Measurements from ENCODE around the gene CALD1.
A peak's percentile ranks its signal among the peaks of the same experiment; 100 is the strongest.

Gene CALD1

GRCh38 chr7:134825666-134826065 is 46.2 kb downstream of the CALD1 start:
- no peak overlapping the region for H3K9ac ChIP-seq (ENCODE audit: low read length)
- no peak overlapping the region for H2AFZ ChIP-seq (ENCODE audit: insufficient read depth, low read length, poor library complexity)
- H2BK120ac ChIP-seq (ENCODE audit: insufficient read depth, low read length, poor library complexity), result peak overlapping the region; percentile 11
- no peak overlapping the region for H3K4me3 ChIP-seq (ENCODE audit: low read depth, low read length)
- no peak overlapping the region for H4K91ac ChIP-seq (ENCODE audit: low read depth, low read length)
- no peaks in the 10 kb centered on the region for H3K27me3 ChIP-seq (ENCODE audit: insufficient read depth, low read length)
- no peak overlapping the region for H2AK5ac ChIP-seq (ENCODE audit: low read length)
- H3K4ac ChIP-seq (ENCODE audit: low read depth, low read length), result peak overlapping the region; percentile 75
- no peaks in the 10 kb centered on the region for H3K79me2 ChIP-seq (ENCODE audit: control insufficient read depth, insufficient read depth, low read length, poor library complexity)
- peaks cover 2 to 11% of the 10 kb centered on the region in 2 experiments for H3K4me1 ChIP-seq (ENCODE audit: control insufficient read depth in 1 of 2, insufficient read depth in 2 of 2, low read length in 2 of 2)
- H2BK12ac ChIP-seq (ENCODE audit: low read length), result no peak overlapping the region
- peaks cover 7% of the 10 kb centered on the region for H3K79me1 ChIP-seq (ENCODE audit: low read length)
- no peak overlapping the region for H3K27ac ChIP-seq (ENCODE audit: low read depth, low read length)
- no CpG with 5 or more reads among the region's 1 CpG for WGBS (ENCODE audit: extremely low coverage, insufficient coverage, insufficient read length)
- no peaks in the 10 kb centered on the region for H3K9me3 ChIP-seq (ENCODE audit: insufficient read depth, low read depth, low read length)
- peak overlapping the region; percentile 54 for H4K8ac ChIP-seq (ENCODE audit: low read depth, low read length)
- no peak overlapping the region for H3K14ac ChIP-seq (ENCODE audit: low read length)
- H4K12ac ChIP-seq (ENCODE audit: low read depth, low read length), result no peak overlapping the region
- peak overlapping the region; percentile 63 for H2BK5ac ChIP-seq (ENCODE audit: low read depth, low read length, poor library complexity)
- no peak overlapping the region for H3K18ac ChIP-seq (ENCODE audit: low read length)
- H3K23ac ChIP-seq (ENCODE audit: low read length), result no peak overlapping the region
- H3K36me3 ChIP-seq (ENCODE audit: control insufficient read depth in 1 of 2, insufficient read depth in 2 of 2, low read length in 2 of 2), result no peaks in the 10 kb centered on the region
- DNase-seq, result no peak
- no peak overlapping the region for H3K4me2 ChIP-seq (ENCODE audit: low read length)

- H4K12ac ChIP-seq (ENCODE audit: low read depth, low read length), result no peak overlapping the region
- WGBS (ENCODE audit: extremely low coverage, insufficient coverage, insufficient read length), result no CpG with 5 or more reads among the region's 4 CpGs
- no peak overlapping the region for H3K9ac ChIP-seq (ENCODE audit: low read length)
- no peaks in the 10 kb centered on the region for H3K79me2 ChIP-seq (ENCODE audit: control insufficient read depth, insufficient read depth, low read length, poor library complexity)
- H4K91ac ChIP-seq (ENCODE audit: low read depth, low read length), result no peak overlapping the region
- H2BK120ac ChIP-seq (ENCODE audit: insufficient read depth, low read length, poor library complexity), result no peak overlapping the region
- H3K23ac ChIP-seq (ENCODE audit: low read length), result no peak overlapping the region
- no peaks in the 10 kb centered on the region for H3K27me3 ChIP-seq (ENCODE audit: insufficient read depth, low read length)
- H3K27ac ChIP-seq (ENCODE audit: low read depth, low read length), result no peak overlapping the region
- H4K8ac ChIP-seq (ENCODE audit: low read depth, low read length), result no peak overlapping the region
- H3K4me2 ChIP-seq (ENCODE audit: low read length), result no peak overlapping the region
- H3K79me1 ChIP-seq (ENCODE audit: low read length), result peaks cover 7% of the 10 kb centered on the region
- peaks cover 2 to 11% of the 10 kb centered on the region in 2 experiments for H3K4me1 ChIP-seq (ENCODE audit: control insufficient read depth in 1 of 2, insufficient read depth in 2 of 2, low read length in 2 of 2)
- H3K4ac ChIP-seq (ENCODE audit: low read depth, low read length), result peak overlapping the region; percentile 67
- H2AK5ac ChIP-seq (ENCODE audit: low read length), result no peak overlapping the region
- no peaks in the 10 kb centered on the region for H3K9me3 ChIP-seq (ENCODE audit: insufficient read depth, low read depth, low read length)
- no peak overlapping the region for H3K14ac ChIP-seq (ENCODE audit: low read length)
- H3K4me3 ChIP-seq (ENCODE audit: low read depth, low read length), result no peak overlapping the region
- no peak overlapping the region for H2BK12ac ChIP-seq (ENCODE audit: low read length)
- H3K18ac ChIP-seq (ENCODE audit: low read length), result no peak overlapping the region
- no peak overlapping the region for H2BK5ac ChIP-seq (ENCODE audit: low read depth, low read length, poor library complexity)
- H3K36me3 ChIP-seq (ENCODE audit: control insufficient read depth in 1 of 2, insufficient read depth in 2 of 2, low read length in 2 of 2), result no peaks in the 10 kb centered on the region
- no peak overlapping the region for H2AFZ ChIP-seq (ENCODE audit: insufficient read depth, low read length, poor library complexity)
- no peak for DNase-seq
These were observed 46.7 kb downstream of the CALD1 start for GRCh38 chr7:134826105-134826504.

GRCh38 chr7:134827436-134827835 is 48.0 kb downstream of the CALD1 start:
- H3K23ac ChIP-seq (ENCODE audit: low read length), result no peak overlapping the region
- H3K79me1 ChIP-seq (ENCODE audit: low read length), result peaks cover 12% of the 10 kb centered on the region
- no peak overlapping the region for H2AFZ ChIP-seq (ENCODE audit: insufficient read depth, low read length, poor library complexity)
- no peak overlapping the region for H2BK12ac ChIP-seq (ENCODE audit: low read length)
- H4K91ac ChIP-seq (ENCODE audit: low read depth, low read length), result peak overlapping the region; percentile 51
- H3K4me3 ChIP-seq (ENCODE audit: low read depth, low read length), result no peak overlapping the region
- H3K4me2 ChIP-seq (ENCODE audit: low read length), result no peak overlapping the region
- H4K8ac ChIP-seq (ENCODE audit: low read depth, low read length), result no peak overlapping the region
- no CpG with 5 or more reads among the region's 4 CpGs for WGBS (ENCODE audit: extremely low coverage, insufficient coverage, insufficient read length)
- peaks cover 5 to 16% of the 10 kb centered on the region in 2 experiments for H3K4me1 ChIP-seq (ENCODE audit: control insufficient read depth in 1 of 2, insufficient read depth in 2 of 2, low read length in 2 of 2)
- no peak overlapping the region for H3K27ac ChIP-seq (ENCODE audit: low read depth, low read length)
- H3K27me3 ChIP-seq (ENCODE audit: insufficient read depth, low read length), result no peaks in the 10 kb centered on the region
- peaks cover 5% of the 10 kb centered on the region for H3K79me2 ChIP-seq (ENCODE audit: control insufficient read depth, insufficient read depth, low read length, poor library complexity)
- no peaks in the 10 kb centered on the region for H3K9me3 ChIP-seq (ENCODE audit: insufficient read depth, low read depth, low read length)
- peak overlapping the region; percentile 24 for H2BK120ac ChIP-seq (ENCODE audit: insufficient read depth, low read length, poor library complexity)
- H3K4ac ChIP-seq (ENCODE audit: low read depth, low read length), result peak overlapping the region; percentile 90
- no peak overlapping the region for H3K18ac ChIP-seq (ENCODE audit: low read length)
- no peak overlapping the region for H3K14ac ChIP-seq (ENCODE audit: low read length)
- peaks cover 2% of the 10 kb centered on the region in 2 experiments for H3K36me3 ChIP-seq (ENCODE audit: control insufficient read depth in 1 of 2, insufficient read depth in 2 of 2, low read length in 2 of 2)
- H2BK5ac ChIP-seq (ENCODE audit: low read depth, low read length, poor library complexity), result peak overlapping the region; percentile 4
- H3K9ac ChIP-seq (ENCODE audit: low read length), result no peak overlapping the region
- H2AK5ac ChIP-seq (ENCODE audit: low read length), result no peak overlapping the region
- H4K12ac ChIP-seq (ENCODE audit: low read depth, low read length), result no peak overlapping the region
- DNase-seq, result no peak

GRCh38 chr7:134827889-134828288 is 48.5 kb downstream of the CALD1 start:
- H2AFZ ChIP-seq (ENCODE audit: insufficient read depth, low read length, poor library complexity), result no peak overlapping the region
- peaks cover 2% of the 10 kb centered on the region in 2 experiments for H3K36me3 ChIP-seq (ENCODE audit: control insufficient read depth in 1 of 2, insufficient read depth in 2 of 2, low read length in 2 of 2)
- no peak overlapping the region for H4K12ac ChIP-seq (ENCODE audit: low read depth, low read length)
- no peak overlapping the region for H4K91ac ChIP-seq (ENCODE audit: low read depth, low read length)
- no peak overlapping the region for H3K23ac ChIP-seq (ENCODE audit: low read length)
- no peak overlapping the region for H2BK12ac ChIP-seq (ENCODE audit: low read length)
- peaks cover 10% of the 10 kb centered on the region for H3K79me1 ChIP-seq (ENCODE audit: low read length)
- peaks cover 3 to 14% of the 10 kb centered on the region in 2 experiments for H3K4me1 ChIP-seq (ENCODE audit: control insufficient read depth in 1 of 2, insufficient read depth in 2 of 2, low read length in 2 of 2)
- no peak for DNase-seq
- H2BK120ac ChIP-seq (ENCODE audit: insufficient read depth, low read length, poor library complexity), result no peak overlapping the region
- H3K27me3 ChIP-seq (ENCODE audit: insufficient read depth, low read length), result no peaks in the 10 kb centered on the region
- H3K4ac ChIP-seq (ENCODE audit: low read depth, low read length), result peak overlapping the region; percentile 29
- no peak overlapping the region for H3K4me3 ChIP-seq (ENCODE audit: low read depth, low read length)
- no CpG with 5 or more reads among the region's 3 CpGs for WGBS (ENCODE audit: extremely low coverage, insufficient coverage, insufficient read length)
- no peaks in the 10 kb centered on the region for H3K9me3 ChIP-seq (ENCODE audit: insufficient read depth, low read depth, low read length)
- no peak overlapping the region for H3K4me2 ChIP-seq (ENCODE audit: low read length)
- H3K9ac ChIP-seq (ENCODE audit: low read length), result no peak overlapping the region
- H3K27ac ChIP-seq (ENCODE audit: low read depth, low read length), result no peak overlapping the region
- H4K8ac ChIP-seq (ENCODE audit: low read depth, low read length), result no peak overlapping the region
- H2AK5ac ChIP-seq (ENCODE audit: low read length), result no peak overlapping the region
- H3K14ac ChIP-seq (ENCODE audit: low read length), result no peak overlapping the region
- peaks cover 5% of the 10 kb centered on the region for H3K79me2 ChIP-seq (ENCODE audit: control insufficient read depth, insufficient read depth, low read length, poor library complexity)
- H3K18ac ChIP-seq (ENCODE audit: low read length), result no peak overlapping the region
- H2BK5ac ChIP-seq (ENCODE audit: low read depth, low read length, poor library complexity), result no peak overlapping the region
